ENCODE data around the gene ANKRD28. TPM values are rescaled to one million over a fixed set of nuclear protein-coding genes. Genes with fewer than 3 reads are reported as not detected.

The ANKRD28 gene
- total and polyA plus RNA-seq, 2 of the 8 experiments (the other 6 are each of a cell fraction or from before 2014, with no cell fraction given) = 39.1 to 61.7 TPM

DNA sequence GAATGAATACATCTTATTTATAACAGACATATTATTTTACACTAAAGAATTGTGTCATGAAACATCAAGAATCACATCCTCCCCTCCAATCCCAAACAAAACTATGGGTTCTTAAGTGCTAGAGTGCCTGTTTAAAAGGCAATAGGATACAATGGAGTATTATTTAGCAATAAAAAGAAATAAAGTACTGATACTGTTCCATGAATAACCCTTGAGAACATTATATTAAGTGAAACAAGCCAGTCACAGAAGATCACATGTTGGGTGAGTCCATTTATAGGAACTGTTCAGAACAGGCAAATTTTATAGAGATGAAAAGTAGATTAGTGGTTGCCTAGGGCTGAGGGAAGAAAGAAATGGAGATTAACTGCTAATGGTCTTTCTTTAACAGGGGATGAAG lies 86.5 kb downstream of the ANKRD28 start:
- Histone ChIP-seq H3K4me1 (replicated peaks in 1 of 4; ENCODE audit: control insufficient read depth in 3 of 4, insufficient read depth in 4 of 4, low read length in 3 of 4) (no peaks in the 10 kb centered on the region), H4K20me1 (replicated peaks in 1 of 2; ENCODE audit: control insufficient read depth in 1 of 2, insufficient read depth in 2 of 2, low read length in 2 of 2) (no peaks in the 10 kb centered on the region), H2BK20ac (ENCODE audit: low read length) (no peak overlapping the region), H3K14ac (ENCODE audit: insufficient read length) (no peak overlapping the region), H2BK12ac (ENCODE audit: low read depth, low read length) (no peak overlapping the region), H3K4me2 (ENCODE audit: insufficient read depth in 1 of 2, low read depth in 2 of 2, low read length in 2 of 2) (no peak overlapping the region), H4K5ac (ENCODE audit: insufficient read length, low read depth, low read length) (no peak overlapping the region), H2BK120ac (replicated peaks; ENCODE audit: low read depth, low read length) (no peak overlapping the region), H3K79me1 (ENCODE audit: low read depth, low read length) (no peaks in the 10 kb centered on the region), H2BK5ac (ENCODE audit: low read depth, low read length) (no peak overlapping the region), H3K56ac (replicated peaks; ENCODE audit: insufficient read length, low read depth, low read length) (no peak overlapping the region), H3K9ac (replicated peaks in 1 of 4; ENCODE audit: extremely low read depth in 1 of 4, low read depth in 3 of 4, low read length in 3 of 4) (peak overlapping the region in 1 of 4 experiments; percentile 34; a peak in 1 of 7 replicates), H3K4ac (replicated peaks; ENCODE audit: insufficient read length, low read depth, low read length) (no peak overlapping the region), H2AK5ac (ENCODE audit: low read depth, low read length) (no peak overlapping the region), H3K4me3 (ENCODE audit: extremely low read depth in 1 of 4, insufficient read depth in 2 of 4, low read depth in 3 of 4, low read length in 4 of 4) (no peak overlapping the region), H4K91ac (replicated peaks; ENCODE audit: insufficient read length, low read length) (no peak overlapping the region), H3K23ac (ENCODE audit: insufficient read length) (no peak overlapping the region), H3K27ac (ENCODE audit: low read depth, low read length) (no peak overlapping the region), H3K27me3 (replicated peaks in 1 of 4; ENCODE audit: control insufficient read depth in 3 of 4, extremely low read depth in 1 of 4, insufficient read depth in 3 of 4, low read length in 3 of 4) (no peaks in the 10 kb centered on the region), H3K36me3 (ENCODE audit: control insufficient read depth in 2 of 4, insufficient read depth in 4 of 4, low read length in 3 of 4) (peaks cover 0 to 34% (median 16%) of the 10 kb centered on the region in 4 experiments; a peak in 6 of 8 replicates), H3K23me2 (ENCODE audit: low read depth, low read length) (no peaks in the 10 kb centered on the region), H2BK15ac (ENCODE audit: low read length) (no peak overlapping the region), H2AFZ (ENCODE audit: low read length) (no peak overlapping the region), H4K8ac (ENCODE audit: extremely low read depth, insufficient read depth, low read length) (no peak overlapping the region), H3K79me2 (ENCODE audit: control insufficient read depth in 1 of 2, insufficient read depth in 2 of 2, low read length in 2 of 2) (no peaks in the 10 kb centered on the region), H3K18ac (ENCODE audit: extremely low read depth, low read length) (no peak overlapping the region), H3K9me3 (ENCODE audit: insufficient read depth in 2 of 2, low read depth in 1 of 2, low read length in 1 of 2) (no peaks in the 10 kb centered on the region)
- DNase-seq (ENCODE audit: low read depth in 1 of 2, low spot score in 2 of 2) (no peak), FAIRE-seq (no peak)
- CTCF ChIA-PET (ENCODE audit: partially characterized antibody) = no interaction called here
- TF ChIP-seq, protein P1, sequence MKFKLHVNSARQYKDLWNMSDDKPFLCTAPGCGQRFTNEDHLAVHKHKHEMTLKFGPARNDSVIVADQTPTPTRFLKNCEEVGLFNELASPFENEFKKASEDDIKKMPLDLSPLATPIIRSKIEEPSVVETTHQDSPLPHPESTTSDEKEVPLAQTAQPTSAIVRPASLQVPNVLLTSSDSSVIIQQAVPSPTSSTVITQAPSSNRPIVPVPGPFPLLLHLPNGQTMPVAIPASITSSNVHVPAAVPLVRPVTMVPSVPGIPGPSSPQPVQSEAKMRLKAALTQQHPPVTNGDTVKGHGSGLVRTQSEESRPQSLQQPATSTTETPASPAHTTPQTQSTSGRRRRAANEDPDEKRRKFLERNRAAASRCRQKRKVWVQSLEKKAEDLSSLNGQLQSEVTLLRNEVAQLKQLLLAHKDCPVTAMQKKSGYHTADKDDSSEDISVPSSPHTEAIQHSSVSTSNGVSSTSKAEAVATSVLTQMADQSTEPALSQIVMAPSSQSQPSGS (IDR thresholded peaks at IDR 0.05; ENCODE audit: low read length) = no peak
- TF ChIP-seq SIN3A (conservative IDR thresholded peaks at IDR 0.05 in 1 of 2, IDR thresholded peaks at IDR 0.05 in 1 of 2; ENCODE audit: low read depth in 1 of 2, low read length in 2 of 2) (no peak), HDAC6 (IDR thresholded peaks at IDR 0.05; ENCODE audit: low read depth, low read length) (no peak)
- POLR2A ChIA-PET (ENCODE audit: partially characterized antibody) = no interaction called here
